Stimulated activated CD4-positive, alpha-beta T cell treated with anti-CD3 and anti-CD28 coated beads, TNF-alpha, amount 100 ng/mL, for 48 hours (primary cell): ENCODE measurements around the gene GRK5.

Experiments
- DNase-seq, 3 donors: peaks; one replicate each; pipeline ENCODE4 v3.0.0-alpha.2; 2020; ENCODE audit warnings: low read depth in 3 of 3

The GRK5 gene

GRCh38 chr10:119341459-119342301 is 134.3 kb downstream of the GRK5 start:
- peak; percentile 15 to 43 (median 42) for DNase-seq

GRCh38 chr10:119342335-119342734 is 135.0 kb downstream of the GRK5 start:
- no peak for DNase-seq

- DNase-seq: no peak
Observed at GRCh38 chr10:119343011-119343601, 135.7 kb downstream of the GRK5 start.

- DNase-seq: no peak
Observed at GRCh38 chr10:119344381-119344780, 137.0 kb downstream of the GRK5 start.

GRCh38 chr10:119346095-119346832 is 138.9 kb downstream of the GRK5 start:
- DNase-seq: no peak

- no peak for DNase-seq
Observed at GRCh38 chr10:119347181-119347974, 140.0 kb downstream of the GRK5 start.

DNA sequence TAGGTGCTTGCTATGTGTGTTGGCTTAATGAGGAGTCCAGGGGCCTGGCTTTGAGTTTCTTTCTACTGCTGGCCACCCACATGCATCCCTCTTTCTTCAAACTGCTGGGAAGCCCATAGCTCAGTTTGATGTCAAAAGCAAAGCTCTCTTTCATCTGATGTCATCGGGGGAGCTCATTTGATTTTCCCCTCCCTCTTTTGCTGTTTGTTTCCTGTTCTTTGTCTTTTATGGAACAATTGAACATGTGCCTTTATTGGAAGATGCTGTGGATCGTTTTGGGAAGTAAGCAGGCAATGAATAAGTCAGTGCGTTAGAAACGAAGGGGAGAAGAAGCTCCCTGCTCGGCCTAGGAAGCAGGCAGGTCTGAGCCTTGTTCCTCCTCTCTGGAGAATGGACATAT is 140.7 kb downstream of the GRK5 start:
- no peak for DNase-seq

GRCh38 chr10:119348516-119349240 is 141.3 kb downstream of the GRK5 start:
- no peak for DNase-seq

DNA sequence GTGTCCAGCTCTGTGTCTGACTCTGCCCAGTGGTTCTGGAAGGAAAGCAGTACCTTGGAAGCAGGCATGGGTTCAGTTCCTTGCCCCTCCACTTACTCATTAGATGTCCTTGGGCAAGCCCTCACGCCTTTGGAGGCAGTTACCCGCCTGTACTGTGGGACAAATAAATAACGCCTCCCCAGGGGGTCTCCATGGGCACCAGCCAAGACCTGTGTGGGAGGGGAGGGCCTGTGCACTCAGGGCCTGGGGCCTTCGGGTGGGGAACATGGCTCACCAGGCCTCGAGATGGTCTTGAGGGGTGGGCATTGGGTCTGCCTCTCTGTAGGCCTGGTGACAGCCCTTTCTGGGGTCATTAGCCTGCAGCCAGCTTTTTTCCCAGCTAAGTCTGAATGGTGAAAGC is 142.0 kb downstream of the GRK5 start:
- DNase-seq: no peak

DNA sequence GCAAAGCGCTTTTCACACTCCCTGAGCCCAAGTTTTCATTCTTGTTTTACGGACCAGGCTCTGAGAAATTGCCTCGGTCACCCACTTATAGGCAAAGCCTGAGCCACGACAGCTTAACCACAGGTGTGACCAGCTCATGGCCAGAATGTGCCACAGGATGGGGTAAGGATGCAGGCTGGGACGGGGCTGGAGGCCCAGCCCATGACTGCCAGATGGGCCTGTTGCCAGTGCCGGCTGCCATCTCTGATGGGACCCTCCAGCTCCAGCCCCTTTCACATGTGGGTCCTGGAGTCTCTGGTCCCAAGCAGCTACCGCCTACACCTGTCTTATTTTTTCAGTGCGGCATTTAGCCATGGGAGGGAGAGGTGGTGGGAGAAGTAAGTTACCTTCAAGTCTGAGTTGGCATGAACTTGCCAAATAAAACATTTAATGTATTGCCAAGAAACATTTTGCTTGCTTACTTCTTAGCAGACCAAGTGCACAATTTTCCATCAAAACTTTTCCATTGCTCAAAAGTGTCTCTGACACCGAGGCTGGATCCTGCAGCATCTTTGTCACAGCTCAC is 142.6 kb downstream of the GRK5 start:
- no peak for DNase-seq

GRCh38 chr10:119350502-119351097 is 143.2 kb downstream of the GRK5 start:
- DNase-seq: no peak

DNA sequence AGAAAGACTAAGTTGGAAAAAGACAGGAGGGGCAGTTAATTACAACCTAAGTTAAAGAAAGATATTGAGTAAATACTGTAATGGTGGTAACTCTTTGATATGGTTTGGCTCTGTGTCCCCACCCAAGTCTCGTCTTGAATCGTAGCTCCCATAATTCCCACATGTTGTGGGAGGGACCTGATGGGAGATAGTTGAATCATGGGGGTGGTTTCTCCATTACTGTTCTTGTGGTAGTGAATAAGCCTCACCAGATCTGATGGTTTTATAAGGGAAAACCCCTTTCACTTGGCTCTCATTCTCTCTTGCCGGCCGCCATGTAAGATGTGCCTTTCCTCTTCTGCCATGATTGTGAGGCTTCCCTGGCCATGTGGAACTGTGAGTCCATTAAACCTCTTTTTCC is 143.8 kb downstream of the GRK5 start:
- no peak for DNase-seq

GRCh38 chr10:119352042-119352441 is 144.7 kb downstream of the GRK5 start:
- no peak for DNase-seq

DNA sequence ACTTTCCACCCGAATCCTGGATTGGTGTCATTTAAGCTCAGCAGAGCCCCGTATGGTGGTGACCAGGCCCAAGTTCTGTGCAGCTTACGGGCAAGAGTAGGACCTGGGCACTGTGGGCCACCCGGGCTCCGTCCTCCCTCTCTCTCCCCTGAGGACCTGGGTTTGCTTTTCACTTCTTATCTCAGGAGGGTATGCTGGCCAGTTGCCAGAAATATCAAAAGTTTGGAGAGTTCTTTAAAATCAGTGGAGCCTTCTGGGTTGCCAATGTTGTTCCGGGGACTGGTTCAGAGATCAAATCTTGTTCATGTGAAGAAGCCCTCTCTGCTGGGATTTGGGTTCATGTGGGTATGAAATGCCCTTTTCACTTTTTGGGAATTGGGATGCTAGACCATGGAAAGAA is 145.4 kb downstream of the GRK5 start:
- no peak for DNase-seq

DNA sequence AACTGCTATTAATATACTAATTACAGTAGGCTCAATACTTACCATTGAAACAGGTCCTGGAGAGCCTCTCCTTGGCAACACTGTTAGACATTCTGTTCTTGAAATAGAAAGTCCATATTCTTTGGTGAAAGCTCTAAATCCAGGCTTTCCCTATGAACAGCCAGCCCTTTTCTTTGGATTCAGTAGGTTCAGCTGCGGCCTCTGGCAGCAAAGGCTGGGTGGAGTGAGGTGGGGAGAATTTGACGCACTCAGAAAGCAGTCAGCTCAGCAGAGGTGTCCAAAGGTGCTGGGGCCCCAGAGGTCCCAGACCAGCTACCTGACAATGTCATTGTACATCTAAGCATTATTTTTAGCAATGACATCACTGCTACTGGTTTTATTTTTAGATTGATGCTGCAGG is 146.1 kb downstream of the GRK5 start:
- no peak for DNase-seq

- DNase-seq: no peak
Observed at GRCh38 chr10:119355930-119356329, 148.6 kb downstream of the GRK5 start.

DNA sequence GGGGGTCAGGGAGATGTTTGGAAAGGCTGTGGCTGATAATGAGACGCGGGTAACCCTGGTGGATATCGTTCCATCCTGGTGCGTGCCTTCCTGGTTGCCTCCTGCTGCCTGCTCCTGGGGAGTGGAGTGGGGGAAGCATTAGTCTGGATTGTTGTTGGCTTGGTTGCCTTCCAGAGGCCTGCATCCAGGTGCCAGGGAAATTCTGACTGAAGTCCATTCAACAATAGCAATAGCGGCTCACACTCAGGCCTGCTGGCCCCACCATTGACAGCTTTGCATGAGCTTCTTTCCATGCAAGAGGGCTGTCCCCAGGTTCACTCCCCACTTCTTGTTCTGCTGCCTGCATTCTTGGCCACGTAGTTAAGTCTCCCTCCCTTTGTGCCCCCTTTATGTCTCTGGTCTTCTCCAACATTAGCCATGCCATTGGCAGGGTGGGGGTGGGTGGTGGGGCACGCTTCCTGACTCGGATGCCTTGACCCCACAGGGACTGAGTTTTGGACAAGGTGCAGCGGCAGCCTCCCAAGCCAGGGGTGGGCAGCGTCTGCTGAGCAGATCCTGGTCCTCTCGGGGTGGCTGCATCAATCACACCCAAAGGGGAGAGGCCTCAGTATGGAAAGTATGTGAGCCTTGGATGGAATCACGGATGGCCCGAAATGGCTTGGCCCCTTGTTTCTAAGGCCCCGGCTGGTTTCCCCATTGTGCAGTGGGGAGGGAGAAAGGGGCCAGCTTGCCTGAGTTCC is 150.2 kb downstream of the GRK5 start:
- DNase-seq: no peak

DNA sequence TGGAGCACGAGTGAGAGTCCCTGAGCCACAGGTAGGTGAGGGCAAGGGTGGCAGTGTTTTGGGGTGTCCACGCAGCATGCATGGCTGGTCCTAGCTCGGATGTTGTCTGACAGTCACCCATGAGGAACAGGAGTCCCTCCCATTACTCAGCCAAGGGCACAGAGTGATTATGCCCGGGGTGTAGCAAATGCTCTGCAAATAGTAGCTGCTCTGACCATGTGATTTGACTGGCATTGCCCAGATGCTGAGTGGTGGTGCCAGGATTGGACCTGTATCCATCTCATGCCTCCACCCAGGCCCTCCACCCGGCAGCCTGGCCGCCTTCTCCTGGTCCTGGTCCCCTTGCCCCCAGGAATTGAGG is 150.8 kb downstream of the GRK5 start:
- no peak for DNase-seq

- no peak for DNase-seq
Observed at GRCh38 chr10:119358567-119358966, 151.2 kb downstream of the GRK5 start.

GRCh38 chr10:119359025-119359424 is 151.7 kb downstream of the GRK5 start:
- no peak for DNase-seq
